Activated naive CD8-positive, alpha-beta T cell (primary cell): ENCODE results near the gene WNT8B.

Experiments used
- H3K27ac Mint-ChIP-seq: one replicate; pipeline ENCODE4 v1.8.0; 2021; ENCODE audit warnings: mixed read lengths
- H3K27me3 Mint-ChIP-seq: one replicate; pipeline ENCODE4 v1.8.0; 2021; ENCODE audit warnings: mixed read lengths
- H3K36me3 Mint-ChIP-seq: one replicate; pipeline ENCODE4 v1.8.0; 2021; ENCODE audit warnings: mixed read lengths
- H3K4me1 Mint-ChIP-seq: one replicate; pipeline ENCODE4 v1.8.0; 2021; ENCODE audit warnings: low read depth, mixed read lengths
- H3K4me3 Mint-ChIP-seq: one replicate; pipeline ENCODE4 v1.8.0; 2021; ENCODE audit warnings: mild to moderate bottlenecking, mixed read lengths
- H3K9me3 Mint-ChIP-seq: one replicate; pipeline ENCODE4 v1.8.0; 2021; ENCODE audit warnings: low read depth, mixed read lengths

Gene WNT8B

DNA sequence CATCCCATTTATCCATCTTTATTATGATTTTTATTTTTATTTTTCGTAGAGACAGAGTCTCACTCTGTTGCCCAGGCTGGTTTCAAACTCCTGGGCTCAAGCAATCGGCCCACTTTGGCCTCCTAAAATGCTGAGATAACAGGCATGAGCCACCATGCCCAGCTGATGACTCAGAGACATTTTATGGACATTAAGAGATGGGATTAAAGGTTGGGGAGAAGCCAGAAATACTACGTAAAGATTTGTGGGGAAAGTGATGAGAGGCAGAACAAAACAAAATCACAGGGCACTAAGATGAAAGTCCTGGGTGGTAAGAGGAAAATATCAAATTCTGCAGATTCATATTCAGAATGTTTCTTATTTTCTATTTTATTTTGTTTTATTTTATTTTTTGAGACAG lies 7.6 kb downstream of the WNT8B start:
- no peaks in the 10 kb centered on the region for H3K27me3 Mint-ChIP-seq
- no peak overlapping the region for H3K4me3 Mint-ChIP-seq
- no peak overlapping the region for H3K27ac Mint-ChIP-seq
- no peaks in the 10 kb centered on the region for H3K9me3 Mint-ChIP-seq
- H3K36me3 Mint-ChIP-seq = no peaks in the 10 kb centered on the region
- H3K4me1 Mint-ChIP-seq = no peaks in the 10 kb centered on the region

DNA sequence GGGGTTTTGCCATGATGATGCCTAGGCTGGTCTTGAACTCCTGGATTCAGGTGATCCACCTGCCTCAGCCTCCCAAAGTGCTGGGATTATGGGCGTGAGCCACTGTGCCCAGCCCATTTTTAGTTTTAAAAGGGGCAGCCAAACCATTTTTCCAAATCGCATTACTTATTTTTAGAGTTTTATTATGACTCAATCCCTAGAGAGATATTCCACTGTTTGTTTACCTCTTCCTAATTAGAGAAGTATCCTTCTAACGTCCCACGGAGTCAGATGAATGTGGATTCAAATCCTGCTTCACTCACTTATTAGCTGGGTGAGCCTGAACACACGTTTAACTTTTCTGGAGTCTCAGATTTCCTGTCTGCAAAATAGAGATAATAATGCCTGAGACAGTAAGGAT lies 15.2 kb downstream of the WNT8B start:
- Mint-ChIP-seq H3K4me3 (no peak overlapping the region), H3K36me3 (peaks cover 2% of the 10 kb centered on the region)

DNA sequence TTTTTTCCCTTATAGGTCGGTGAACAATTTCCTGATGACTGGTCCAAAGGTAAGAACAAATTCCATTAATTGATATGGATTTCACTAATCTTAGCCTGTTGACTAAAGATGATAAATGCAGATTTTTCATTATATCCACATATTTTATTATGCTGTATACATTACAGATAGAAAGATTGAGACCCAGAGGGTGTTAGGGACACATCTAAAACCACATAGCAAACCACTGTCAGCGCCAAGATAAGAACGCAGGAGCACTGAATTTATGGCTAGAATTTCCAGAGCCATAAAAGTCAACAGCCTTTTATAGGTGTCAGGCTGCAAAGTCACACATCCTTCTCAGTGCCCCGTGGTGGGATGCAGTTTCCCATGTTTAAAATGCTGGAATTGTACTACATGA lies 16.2 kb downstream of the WNT8B start:
- Mint-ChIP-seq H3K4me3 (no peak overlapping the region), H3K36me3 (peaks cover 2% of the 10 kb centered on the region), H3K27me3 (peaks cover 19% of the 10 kb centered on the region), H3K4me1 (peaks cover 7% of the 10 kb centered on the region), H3K9me3 (no peaks in the 10 kb centered on the region), H3K27ac (no peak overlapping the region)

More for the DNA sequence above, 15.2 kb downstream of the WNT8B start:
- no peaks in the 10 kb centered on the region for H3K9me3 Mint-ChIP-seq
- no peak overlapping the region for H3K27ac Mint-ChIP-seq
- peaks cover 19% of the 10 kb centered on the region for H3K27me3 Mint-ChIP-seq
- peaks cover 7% of the 10 kb centered on the region for H3K4me1 Mint-ChIP-seq

DNA sequence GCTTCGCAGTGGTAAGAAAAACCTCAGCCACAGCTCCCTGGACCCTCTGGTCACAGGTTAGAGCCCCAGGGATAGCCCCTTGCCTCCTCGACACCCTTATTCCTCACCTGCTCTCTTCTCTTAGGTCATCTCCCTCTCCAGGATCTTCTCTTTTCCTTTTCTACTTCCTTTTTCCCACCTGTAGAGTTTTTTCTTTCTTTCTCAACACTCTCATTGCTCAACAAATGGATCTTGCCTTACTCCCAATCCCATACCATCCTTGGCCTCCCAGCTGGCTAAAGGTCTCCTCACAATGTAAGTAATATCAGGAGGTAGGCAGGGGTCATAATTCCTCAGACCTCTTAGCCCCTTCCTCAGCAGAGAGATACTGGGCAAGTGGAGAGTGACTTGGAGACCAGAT lies 17.2 kb downstream of the WNT8B start:
- no peaks in the 10 kb centered on the region for H3K9me3 Mint-ChIP-seq
- H3K27me3 Mint-ChIP-seq = peaks cover 19% of the 10 kb centered on the region
- H3K4me3 Mint-ChIP-seq = no peak overlapping the region
- no peak overlapping the region for H3K27ac Mint-ChIP-seq
- peaks cover 7% of the 10 kb centered on the region for H3K4me1 Mint-ChIP-seq
- H3K36me3 Mint-ChIP-seq = peaks cover 2% of the 10 kb centered on the region

DNA sequence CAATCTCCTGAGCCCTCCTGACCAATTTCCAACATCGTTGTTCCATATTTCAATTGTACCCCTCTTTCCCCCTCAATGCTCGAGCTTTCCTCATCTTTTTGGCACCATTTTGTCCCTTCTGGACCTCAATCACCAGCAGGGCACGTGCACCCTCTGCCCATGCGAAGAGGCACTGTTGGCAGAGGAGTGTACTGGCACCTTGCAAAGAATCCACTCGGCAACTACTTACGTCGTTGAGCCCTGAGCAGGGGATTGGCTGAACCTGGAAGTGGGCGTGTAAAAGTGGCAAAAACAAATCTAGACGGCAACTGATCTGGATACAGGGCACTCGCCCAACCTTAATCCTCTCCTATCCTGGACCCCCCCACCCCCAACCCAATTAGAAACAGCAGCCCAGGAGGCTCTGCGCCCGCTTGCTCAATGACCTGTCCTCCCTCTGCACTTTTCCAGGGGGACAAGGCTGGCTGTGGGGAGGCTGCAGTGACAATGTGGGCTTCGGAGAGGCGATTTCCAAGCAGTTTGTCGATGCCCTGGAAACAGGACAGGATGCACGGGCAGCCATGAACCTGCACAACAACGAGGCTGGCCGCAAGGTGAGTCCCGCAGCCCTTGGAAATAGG lies 18.8 kb downstream of the WNT8B start:
- H3K27ac Mint-ChIP-seq = no peak overlapping the region
- no peaks in the 10 kb centered on the region for H3K9me3 Mint-ChIP-seq
- H3K4me3 Mint-ChIP-seq = peak overlapping the region; percentile 86
- peaks cover 2% of the 10 kb centered on the region for H3K36me3 Mint-ChIP-seq
- H3K27me3 Mint-ChIP-seq = peaks cover 19% of the 10 kb centered on the region
- H3K4me1 Mint-ChIP-seq = peaks cover 7% of the 10 kb centered on the region

DNA sequence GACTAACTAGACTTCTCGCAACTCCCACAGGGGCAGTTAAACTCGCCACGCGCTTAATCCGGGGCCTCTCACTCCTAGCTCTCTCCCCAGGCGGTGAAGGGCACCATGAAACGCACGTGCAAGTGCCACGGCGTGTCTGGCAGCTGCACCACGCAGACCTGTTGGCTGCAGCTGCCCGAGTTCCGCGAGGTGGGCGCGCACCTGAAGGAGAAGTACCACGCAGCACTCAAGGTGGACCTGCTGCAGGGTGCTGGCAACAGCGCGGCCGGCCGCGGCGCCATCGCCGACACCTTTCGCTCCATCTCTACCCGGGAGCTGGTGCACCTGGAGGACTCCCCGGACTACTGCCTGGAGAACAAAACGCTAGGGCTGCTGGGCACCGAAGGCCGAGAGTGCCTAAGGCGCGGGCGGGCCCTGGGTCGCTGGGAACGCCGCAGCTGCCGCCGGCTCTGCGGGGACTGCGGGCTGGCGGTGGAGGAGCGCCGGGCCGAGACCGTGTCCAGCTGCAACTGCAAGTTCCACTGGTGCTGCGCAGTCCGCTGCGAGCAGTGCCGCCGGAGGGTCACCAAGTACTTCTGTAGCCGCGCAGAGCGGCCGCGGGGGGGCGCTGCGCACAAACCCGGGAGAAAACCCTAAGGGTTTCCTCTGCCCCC lies 19.5 kb downstream of the WNT8B start:
- Mint-ChIP-seq H3K27me3 (peaks cover 19% of the 10 kb centered on the region), H3K4me1 (peaks cover 7% of the 10 kb centered on the region), H3K4me3 (peak overlapping the region; percentile 86), H3K9me3 (no peaks in the 10 kb centered on the region), H3K27ac (no peak overlapping the region), H3K36me3 (peaks cover 2% of the 10 kb centered on the region)

DNA sequence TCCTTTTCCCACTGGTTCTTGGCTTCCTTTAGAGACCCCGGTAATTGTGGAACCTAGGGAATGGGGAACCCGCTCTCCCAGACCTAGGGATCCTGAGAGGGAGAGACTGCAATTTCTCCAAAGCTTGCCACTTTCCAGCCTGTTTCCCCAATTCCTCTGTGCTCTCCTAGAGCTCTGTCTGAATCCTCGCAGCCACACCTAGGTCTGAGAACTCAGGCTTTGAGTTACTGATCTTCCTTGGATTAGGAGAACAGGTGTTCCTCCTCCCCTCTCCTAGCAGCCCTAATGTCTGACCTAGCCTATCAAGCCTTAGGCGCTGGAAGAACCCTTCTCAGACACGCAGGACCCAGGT lies 20.0 kb downstream of the WNT8B start:
- peaks cover 19% of the 10 kb centered on the region for H3K27me3 Mint-ChIP-seq
- no peaks in the 10 kb centered on the region for H3K9me3 Mint-ChIP-seq
- no peak overlapping the region for H3K27ac Mint-ChIP-seq
- H3K36me3 Mint-ChIP-seq = peaks cover 2% of the 10 kb centered on the region
- H3K4me3 Mint-ChIP-seq = peak overlapping the region; percentile 86
- peaks cover 7% of the 10 kb centered on the region for H3K4me1 Mint-ChIP-seq

DNA sequence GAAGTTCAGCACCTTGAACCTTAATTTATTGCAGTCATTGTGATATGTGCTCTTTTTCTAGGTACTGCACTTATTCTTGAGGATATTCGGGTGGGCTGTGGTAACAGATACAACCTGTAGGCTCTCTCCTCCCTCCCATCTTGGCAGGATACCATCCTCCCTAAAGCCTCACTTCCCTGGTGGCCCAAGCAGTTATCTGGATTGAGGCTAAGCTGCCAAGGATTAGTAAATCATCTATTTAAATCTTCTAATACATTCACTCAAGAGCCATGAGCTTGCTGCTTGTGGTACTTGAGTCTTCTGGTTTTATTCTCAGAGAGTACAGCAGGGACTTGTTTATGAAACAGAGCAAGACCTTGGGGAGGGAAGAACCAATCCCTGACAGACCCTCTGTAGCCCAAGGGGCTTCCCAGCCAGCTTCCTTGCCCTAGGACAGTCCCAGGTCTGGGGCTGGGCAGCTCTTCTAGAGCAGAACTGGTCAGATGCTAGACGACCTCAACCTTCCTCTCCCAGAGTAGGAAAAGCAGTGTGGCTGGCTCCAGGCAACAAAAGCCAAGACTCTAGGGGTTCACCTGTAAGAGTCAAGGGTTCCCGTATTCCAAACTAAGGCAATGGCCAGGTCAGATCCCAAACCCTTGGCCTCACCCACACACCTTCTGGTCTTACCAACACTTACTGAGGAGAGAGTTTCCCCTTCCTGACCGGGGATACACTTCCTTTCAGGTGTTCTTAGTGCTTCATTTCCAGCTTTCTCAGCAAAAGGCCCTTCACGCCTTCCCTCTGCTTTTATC lies 21.3 kb downstream of the WNT8B start:
- Mint-ChIP-seq H3K27me3 (peaks cover 13% of the 10 kb centered on the region), H3K36me3 (peaks cover 3% of the 10 kb centered on the region), H3K4me3 (no peak overlapping the region), H3K27ac (no peak overlapping the region), H3K4me1 (peaks cover 7% of the 10 kb centered on the region), H3K9me3 (no peaks in the 10 kb centered on the region)

DNA sequence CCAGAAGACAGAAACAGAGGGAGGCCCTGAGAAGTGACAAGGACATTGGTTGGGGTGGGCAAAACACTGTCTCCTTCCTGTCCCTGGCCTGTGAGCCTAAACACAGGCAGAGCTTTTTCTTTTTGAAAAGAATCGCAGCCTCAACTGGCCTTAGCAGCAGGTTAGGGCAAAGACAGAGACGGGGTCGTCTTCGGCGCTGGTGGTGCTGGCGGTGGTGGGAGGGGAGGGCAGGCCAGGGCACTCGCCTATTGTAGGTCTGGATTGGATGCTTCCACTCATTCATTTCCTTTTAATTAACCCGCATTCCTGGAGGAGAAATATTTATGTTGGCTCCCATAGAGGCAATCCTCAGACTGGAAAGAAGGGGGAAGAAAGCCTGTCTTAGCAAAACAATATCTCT lies 22.6 kb downstream of the WNT8B start:
- no peaks in the 10 kb centered on the region for H3K9me3 Mint-ChIP-seq
- peaks cover 7% of the 10 kb centered on the region for H3K4me1 Mint-ChIP-seq
- no peak overlapping the region for H3K4me3 Mint-ChIP-seq
- H3K27me3 Mint-ChIP-seq = peaks cover 3% of the 10 kb centered on the region
- peaks cover 6% of the 10 kb centered on the region for H3K36me3 Mint-ChIP-seq
- no peak overlapping the region for H3K27ac Mint-ChIP-seq

DNA sequence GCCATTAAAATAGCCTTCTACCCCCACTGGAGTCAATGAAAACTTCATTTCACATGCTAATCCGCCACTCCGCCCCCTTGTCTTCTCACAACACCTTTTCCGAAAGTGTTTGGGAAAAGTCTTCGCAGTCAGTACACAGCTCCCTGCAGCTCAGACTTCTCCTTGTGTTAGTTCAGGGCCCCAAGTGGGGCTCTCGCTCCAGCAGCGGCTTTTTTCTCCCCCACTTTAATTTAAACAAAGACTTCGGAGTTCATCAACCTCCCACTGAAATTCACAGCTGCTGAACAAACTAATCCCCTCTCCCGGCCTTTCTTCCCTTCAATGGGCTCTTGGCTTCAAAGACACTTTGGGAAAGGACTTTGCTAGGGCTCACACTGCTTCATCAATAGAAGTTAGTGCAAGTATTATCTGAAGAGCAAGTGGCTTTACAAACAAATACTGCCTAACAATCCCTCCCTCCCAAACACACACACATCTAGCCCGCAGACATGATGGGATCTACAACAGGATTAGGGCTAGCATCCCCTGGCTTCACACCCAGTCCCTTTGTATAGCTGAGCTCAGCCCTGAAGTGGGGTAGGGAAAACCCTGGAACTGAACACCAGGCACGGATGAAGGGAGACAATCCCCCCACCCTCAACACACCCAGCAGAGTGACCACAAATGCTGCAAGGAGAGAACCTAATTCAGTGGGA lies 23.1 kb downstream of the WNT8B start:
- H3K4me3 Mint-ChIP-seq = no peak overlapping the region
- peak overlapping the region; percentile 41 for H3K27ac Mint-ChIP-seq
- H3K9me3 Mint-ChIP-seq = no peaks in the 10 kb centered on the region
- H3K27me3 Mint-ChIP-seq = peaks cover 2% of the 10 kb centered on the region
- H3K36me3 Mint-ChIP-seq = peaks cover 5% of the 10 kb centered on the region
- H3K4me1 Mint-ChIP-seq = peaks cover 7% of the 10 kb centered on the region

DNA sequence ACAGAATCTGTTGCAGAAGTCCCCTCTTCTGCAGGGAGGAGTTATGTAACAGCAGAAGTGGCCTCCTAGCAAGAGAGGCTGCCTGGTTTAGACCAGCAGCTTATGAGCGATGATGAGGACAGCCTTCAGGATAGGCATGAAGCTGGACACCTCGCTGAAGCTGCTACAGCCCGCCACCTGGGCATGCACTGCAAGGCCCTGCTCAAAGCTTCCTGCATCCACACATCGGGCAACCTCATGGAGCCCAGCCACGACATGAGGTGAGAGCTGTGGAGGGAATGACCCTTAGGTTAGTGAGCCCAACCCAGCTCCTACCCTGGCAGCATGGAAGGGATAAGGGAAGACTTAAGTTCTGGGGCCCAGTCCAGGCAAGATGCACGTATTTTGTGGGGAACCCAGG lies 24.7 kb downstream of the WNT8B start:
- no peaks in the 10 kb centered on the region for H3K27me3 Mint-ChIP-seq
- H3K4me3 Mint-ChIP-seq = no peak overlapping the region
- no peaks in the 10 kb centered on the region for H3K9me3 Mint-ChIP-seq
- H3K27ac Mint-ChIP-seq = no peak overlapping the region
- peaks cover 4% of the 10 kb centered on the region for H3K4me1 Mint-ChIP-seq
- peaks cover 7% of the 10 kb centered on the region for H3K36me3 Mint-ChIP-seq

DNA sequence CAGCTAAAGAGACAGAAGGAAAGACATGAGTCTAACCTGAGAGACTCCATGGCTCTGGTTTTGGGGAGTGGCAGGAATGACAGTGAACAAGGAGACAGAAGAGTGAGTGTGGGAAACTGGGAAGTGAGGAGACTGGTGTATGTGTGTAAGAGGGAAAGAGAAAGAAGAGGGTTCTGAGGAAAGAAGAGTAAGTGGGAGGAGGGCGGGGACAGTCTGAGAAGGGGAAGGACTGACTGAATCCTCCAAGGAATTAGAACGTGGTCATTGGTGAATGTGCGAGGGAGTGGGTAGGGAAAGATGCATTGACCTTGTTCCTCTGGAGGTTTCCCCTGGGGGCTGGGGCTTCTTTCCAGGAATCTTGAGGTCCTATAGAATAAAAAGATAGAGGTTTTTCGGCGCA lies 26.6 kb downstream of the WNT8B start:
- Mint-ChIP-seq H3K36me3 (peaks cover 17% of the 10 kb centered on the region), H3K4me3 (no peak overlapping the region), H3K27me3 (no peaks in the 10 kb centered on the region), H3K9me3 (no peaks in the 10 kb centered on the region), H3K27ac (no peak overlapping the region), H3K4me1 (no peaks in the 10 kb centered on the region)

DNA sequence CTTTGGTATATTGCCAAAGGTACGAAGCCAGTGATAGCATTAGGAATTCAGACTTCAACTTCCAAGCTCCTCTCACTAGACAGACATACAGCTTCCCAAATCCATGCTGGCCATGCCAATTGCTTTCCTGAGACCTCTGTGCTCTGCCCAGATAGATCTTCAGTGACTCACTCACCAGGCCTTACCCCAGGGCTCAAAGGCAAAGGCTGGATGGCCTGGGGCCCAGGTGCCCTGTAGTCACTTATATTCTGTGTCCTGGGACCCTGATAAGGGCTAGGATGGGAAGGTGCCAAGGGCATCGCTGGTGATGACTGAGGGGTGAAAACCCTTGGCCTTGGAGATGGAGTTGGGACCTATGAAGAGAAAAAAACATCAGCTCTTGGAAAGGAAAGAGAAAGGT lies 27.7 kb downstream of the WNT8B start:
- H3K9me3 Mint-ChIP-seq = no peaks in the 10 kb centered on the region
- H3K36me3 Mint-ChIP-seq = peaks cover 18% of the 10 kb centered on the region
- no peaks in the 10 kb centered on the region for H3K4me1 Mint-ChIP-seq
- no peak overlapping the region for H3K4me3 Mint-ChIP-seq
- H3K27me3 Mint-ChIP-seq = no peaks in the 10 kb centered on the region
- no peak overlapping the region for H3K27ac Mint-ChIP-seq

DNA sequence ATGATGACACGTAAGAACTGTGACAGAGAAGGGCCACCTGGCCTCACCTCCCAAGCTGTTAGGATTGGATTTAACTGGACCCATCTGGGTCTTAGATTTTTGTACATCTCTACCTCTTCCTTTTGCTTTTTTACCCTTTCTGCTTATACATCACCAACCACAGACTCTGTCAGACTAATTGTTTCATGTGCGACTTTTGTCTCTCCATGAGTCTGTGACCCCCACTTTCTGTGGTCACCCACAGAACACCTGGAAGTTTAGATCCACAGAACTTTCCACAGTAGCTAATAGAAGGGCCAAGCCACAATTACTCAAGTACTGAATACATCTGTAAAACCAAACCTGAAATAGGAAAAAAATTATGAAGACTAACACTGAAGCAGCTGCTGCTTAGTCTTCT lies 33.8 kb downstream of the WNT8B start:
- no peaks in the 10 kb centered on the region for H3K9me3 Mint-ChIP-seq
- no peak overlapping the region for H3K4me3 Mint-ChIP-seq
- peaks cover 28% of the 10 kb centered on the region for H3K36me3 Mint-ChIP-seq
- no peak overlapping the region for H3K27ac Mint-ChIP-seq
- H3K4me1 Mint-ChIP-seq = peaks cover 8% of the 10 kb centered on the region
- no peaks in the 10 kb centered on the region for H3K27me3 Mint-ChIP-seq

DNA sequence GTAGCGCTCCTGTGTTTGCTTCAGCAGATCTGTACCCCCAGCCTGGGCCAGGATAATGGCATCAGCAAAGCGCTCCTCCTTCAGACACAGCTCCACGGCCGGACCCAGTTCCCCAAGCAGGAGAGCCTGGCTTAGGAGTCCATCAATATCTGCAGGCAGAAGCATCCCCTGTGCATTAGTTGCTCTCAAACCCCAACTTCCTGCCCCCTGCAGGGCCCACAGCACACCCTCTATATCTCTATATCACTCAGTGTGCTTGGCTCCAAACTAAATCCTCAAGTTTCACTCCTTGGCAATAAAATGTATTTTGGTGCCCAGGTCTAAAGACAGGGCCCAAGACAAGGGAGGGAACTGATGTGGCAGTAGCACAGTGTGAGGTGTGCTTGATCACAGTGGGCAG lies 35.2 kb downstream of the WNT8B start:
- Mint-ChIP-seq H3K27me3 (no peaks in the 10 kb centered on the region), H3K36me3 (peaks cover 24% of the 10 kb centered on the region), H3K9me3 (no peaks in the 10 kb centered on the region), H3K4me1 (peaks cover 11% of the 10 kb centered on the region), H3K4me3 (no peak overlapping the region), H3K27ac (no peak overlapping the region)
